Measurements from ENCODE around the gene MGLL.

MGLL gene

DNA sequence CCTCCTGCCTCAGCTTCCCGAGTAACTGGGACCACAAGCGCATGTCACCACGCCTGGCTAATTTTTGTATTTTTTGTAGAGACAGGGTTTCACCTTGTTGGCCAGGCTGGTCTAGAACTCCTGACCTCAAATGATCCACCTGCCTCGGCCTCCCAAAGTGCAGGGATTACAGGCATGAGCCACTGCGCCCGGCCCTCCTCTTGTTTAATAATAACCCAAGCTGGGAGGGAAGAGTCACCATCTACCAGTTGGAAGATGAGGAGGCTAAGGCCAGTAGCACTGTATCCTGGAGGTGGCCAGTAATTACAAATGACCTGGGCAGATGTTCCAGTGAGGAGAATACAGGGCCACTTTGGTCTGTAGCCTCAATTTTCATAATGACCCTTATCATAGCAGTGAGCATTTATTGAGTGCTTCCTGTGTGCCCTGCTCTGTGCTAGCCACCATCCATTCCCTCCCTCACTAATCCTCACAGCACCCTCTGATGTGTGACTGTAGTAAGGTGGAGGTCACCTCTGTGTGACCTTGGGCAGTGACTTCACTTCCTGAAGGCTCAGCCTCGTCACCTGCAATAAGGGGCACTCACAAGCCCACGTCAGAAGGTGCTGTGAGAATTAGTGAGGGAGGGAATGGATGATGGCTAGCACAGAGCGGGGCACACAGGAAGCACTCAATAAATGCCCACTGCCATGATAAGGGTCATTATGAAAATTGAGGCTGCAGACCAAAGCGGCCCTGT lies 85.3 kb downstream of the MGLL start:
- DNase-seq = no peak

DNA sequence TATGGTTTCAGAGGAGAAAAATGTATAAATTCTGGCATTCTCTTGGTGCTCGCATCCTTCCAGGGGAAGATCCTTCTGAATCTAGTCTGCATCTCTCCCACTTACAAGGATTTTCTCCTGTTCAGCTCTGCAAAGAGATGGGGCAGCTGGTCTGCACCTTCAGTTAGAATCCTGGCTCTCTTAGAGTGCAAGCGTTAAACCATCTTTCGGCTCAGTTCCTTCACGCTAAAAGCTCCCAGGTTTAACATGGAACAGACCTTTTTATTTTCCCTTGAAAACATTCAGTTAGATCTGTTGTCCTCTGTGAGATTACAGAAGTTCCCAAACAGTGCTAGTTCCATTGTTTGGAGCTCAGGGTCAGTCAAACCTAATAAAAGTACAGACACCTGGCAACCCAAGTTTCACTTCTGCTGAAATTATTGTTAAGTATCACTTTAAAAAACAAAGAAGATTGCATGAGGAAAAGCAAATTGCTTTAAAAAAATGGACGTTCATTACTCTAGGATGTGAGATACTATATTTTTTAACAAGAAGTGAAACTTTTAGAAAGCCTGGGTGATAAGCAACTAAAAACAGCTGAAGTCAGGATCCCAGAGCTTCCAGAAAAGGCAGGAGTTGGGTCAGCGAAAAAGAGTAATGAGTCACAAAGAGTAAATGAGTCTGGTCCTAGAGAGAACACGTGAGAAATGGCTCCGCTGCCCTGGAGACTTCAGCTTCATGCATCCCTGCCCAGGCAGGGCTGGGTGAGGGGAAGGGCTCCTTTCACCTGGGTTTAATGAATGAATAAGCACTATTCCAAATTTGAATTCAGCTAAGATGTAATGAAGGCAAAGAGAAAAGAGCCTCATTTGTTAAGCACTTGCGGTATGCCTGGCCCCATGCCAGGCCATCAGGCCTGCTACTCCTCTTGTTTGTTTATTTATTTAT lies 86.3 kb downstream of the MGLL start:
- no peak for DNase-seq

DNA sequence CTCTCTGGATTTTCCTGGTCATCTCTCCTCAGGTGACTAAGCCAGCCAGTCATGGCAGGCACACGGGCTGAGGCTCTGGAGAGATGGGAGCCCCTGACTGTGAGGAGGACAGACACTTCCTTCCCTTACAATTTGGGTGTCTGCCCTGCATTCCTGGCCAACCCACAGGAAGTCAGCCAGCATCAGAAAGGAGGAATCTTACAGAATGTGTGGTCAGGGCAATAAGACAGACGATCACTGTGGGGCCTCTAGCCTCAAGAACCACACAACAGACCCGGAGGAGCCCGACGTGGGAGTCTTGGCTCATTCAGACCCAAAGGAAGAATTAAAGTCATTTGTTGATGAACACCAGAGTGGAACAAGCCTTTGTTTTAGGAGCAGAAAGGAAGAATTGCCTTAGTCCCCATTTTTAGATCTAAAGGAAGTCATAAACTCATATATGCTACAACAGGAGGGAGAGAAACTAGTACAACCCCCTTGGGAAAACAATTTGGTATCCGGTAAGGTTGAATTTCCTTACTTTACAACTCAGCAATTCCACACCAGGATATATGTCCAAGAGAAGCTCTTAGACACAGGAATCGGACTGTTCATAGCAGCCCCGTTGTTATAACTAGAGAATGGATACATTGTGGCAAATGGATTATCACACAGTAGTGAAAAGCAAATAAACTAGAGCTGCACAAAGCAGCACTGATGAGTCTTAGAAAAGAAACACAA lies 87.4 kb downstream of the MGLL start:
- no peak for DNase-seq

DNA sequence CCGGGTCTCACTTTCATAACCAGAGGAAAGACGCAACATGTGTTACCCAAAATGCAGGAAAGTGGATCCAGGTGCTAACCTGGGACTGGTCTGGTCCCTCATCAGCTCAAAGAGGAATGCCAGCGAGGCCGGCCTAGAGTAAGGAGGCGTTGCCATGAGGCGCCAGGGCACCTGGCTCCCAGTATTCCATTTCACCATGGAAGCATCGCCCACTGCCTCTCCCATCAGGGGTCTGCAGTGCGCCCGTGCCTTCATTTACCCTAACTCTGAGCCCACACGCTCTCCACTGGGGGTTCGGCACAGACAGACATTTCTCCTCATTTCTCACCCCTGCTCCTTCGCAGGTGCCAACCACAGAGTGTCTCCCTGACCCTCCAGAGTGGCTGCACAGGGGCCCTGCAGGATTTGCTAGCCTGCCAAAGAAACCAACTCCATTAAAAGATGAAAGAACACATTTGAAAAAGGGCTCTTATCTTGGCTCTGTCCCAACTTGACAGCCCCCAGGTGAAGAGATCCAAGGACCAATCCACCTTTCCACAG lies 88.1 kb downstream of the MGLL start:
- no peak for DNase-seq

DNA sequence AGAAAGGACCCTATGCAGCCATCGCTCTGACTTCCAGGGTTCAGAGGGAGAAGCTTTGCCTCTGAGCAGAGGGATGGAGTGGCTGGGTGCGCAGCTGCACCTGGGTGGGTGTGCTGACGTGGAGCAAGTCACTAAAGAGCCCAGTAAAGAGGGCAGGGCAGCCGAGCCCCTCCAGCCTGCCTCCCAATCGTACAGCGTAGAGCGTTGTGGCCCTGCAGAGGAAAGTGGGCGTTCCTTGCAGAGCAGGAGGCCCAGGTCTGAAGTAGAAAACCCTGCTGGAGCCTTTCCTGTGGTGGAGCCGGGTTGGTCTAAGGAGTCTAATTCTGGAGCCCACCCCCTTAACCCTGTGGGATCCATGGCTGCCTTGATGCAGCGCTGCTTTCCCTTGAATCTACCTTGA lies 88.5 kb downstream of the MGLL start:
- no peak for DNase-seq

DNA sequence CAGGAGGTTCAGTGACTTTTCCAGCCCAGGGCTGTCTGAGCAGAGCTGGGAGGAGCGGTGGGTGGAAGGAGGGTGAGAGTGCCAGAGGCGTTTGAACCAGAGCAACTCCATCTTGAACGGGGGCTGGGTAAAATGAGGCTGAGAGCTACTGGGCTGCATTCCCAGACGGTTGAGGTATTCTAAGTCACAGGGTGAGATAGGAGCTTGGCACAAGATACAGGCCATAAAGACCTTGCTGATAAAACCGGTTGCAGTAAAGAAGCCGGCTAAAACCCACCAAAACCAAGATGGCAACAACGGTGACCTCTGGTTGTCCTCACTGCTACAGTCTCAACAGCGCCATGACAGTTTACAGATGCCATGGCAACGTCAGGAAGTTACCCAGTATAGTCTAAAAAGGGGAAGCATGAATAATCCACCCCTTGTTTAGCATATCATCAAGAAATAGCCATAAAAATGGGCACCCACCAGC lies 89.4 kb downstream of the MGLL start:
- no peak for DNase-seq

DNA sequence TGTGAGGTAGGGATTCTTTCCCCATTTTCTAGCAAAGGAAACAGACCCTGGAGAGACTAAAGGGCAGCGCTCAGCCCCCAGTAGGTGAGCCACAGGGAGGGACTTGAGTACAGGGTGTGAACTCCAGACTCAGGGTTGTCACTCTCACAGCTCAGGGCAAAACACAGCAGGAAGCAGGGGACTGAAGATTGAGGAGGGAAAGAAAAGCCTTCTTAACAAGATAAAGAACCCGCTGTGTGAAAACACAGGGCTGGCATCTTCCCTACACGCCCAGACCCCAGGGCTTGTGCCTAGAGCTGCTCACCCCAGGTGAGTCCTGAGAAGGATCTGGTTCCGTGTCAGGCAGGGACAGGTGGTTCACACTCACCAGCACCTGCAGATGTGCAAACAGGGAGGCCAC lies 90.0 kb downstream of the MGLL start:
- DNase-seq = no peak

DNA sequence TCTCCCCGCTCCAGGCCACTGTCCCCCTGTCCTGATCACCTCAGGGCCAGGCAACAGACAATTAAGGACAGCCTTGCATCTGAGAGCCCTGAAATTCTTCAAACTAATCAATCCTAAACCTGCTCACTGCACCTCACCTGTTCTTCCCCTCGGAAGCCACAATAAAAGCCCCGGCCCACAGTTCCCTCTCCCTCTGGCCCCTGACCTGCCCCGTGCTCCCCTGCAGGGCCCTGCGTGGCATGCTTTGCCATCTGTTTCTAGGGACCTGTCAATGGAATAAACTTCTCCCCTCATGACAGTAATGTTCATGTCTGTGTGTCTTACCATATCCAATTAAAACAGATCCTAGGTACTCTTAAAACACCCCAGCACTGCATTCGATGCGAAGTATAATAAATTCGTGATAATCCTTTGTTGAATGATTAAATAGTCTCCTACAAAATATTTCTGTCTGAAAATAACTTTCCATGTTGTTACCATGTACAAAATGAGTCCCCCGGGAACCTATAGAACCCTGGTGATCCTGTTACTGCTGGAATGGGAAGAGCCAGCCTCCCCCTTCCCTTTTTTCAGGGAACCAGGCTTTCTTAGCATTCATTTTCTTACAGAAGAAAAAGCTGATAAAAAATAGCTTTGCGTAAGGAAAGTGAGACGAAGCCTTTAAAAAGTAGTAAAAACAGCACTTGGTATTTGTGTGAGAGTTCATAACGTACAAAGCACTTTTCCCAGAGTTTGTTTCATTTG lies 90.6 kb downstream of the MGLL start:
- DNase-seq = no peak

DNA sequence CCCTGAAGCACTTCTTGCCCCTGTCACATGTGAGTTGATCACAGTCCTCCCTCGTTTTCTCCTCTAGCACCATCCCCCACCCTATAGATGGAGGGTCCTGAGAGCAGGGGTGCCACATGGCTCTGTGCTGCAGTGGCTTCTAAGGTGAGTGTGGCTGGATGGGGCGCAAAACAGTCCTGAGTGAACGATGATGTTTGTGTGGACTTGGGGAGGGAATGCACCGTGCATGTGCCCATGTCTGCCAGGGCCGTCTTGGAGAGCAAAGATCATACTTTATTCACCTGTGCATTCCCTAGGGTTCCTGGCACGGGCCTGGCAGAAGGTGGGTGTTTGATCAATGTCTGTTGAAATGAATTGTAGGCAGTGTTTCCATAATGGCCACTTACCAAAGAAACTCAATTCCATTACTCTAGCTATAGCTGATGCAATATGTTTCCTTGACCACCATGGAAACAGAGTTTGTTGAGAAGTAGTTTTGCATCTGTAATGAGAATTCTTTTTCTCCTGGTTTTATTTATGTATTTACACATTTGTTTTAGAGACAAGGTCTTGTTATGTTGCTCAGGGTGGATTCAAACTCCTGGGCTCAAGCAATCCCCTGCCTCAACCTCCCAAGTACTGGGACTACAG lies 91.5 kb downstream of the MGLL start:
- no peak for DNase-seq

DNA sequence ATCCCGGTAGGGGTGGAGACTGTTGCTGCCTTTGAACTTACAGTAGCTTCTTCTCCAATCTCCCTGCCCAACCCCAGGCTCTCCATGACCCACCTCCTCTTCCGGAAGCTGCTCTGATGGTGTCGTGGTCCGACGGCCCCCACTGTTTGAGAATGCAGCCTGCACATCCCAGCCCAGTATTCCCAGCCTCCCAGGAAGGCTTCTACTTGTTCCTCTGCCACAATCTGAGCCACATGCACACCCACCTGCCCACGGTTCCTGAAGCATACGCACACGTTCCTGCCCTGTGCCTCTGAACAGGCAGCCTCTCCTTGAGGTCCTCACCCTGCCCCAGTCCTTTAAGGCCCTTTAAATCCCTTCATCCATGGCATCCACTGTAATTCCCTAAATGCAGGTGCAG lies 92.1 kb downstream of the MGLL start:
- DNase-seq = no peak

DNA sequence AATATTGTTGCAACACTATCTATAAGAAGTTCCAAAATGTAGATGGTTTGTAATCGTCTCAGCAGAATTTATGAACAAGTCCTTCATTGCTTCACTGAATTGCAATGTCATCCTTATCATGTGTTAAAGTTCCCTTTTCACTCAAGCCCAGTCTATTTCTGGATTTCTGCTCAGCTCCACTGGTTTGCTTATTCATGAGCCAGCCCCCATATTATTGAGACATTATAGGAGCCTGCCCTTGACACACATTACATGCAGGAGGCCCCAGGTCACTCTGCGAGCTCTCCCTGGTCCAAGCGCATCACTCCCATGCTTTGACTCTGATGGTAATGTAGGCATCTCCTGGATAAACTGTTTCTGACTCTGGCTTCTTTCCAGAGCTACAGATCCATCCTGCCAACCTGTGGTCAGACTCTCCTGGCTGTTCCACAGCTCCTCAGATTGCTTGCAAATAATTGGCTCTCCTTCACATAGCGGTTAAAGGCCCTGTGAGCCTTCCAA lies 92.7 kb downstream of the MGLL start:
- no peak for DNase-seq

DNA sequence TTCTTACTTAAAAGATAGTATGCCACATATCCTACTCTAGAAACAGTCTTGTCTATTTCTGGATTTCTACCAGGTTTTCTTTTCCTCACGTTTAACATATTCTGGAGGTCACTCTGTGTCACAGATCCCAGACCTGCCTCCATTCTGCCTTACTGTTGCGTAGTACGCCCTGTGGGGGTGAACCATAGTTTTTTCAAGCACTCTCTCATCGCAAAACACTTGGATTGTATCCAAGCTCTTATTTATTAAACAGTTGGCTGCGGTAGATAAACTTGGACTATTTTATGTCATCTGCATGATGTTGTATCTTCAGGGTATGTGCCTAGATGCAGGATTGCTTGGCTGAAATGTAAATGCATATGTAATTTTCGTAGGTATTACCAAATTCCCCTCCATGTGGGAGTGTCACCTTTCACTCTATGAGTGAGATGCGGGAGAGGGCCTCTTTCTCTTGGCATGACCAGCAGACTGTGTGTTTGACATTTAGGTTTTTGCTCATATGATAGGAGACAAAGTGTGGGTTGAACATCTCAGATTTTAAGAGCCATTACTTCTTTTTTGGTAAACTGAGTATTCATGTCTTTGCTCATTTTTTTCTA lies 93.8 kb downstream of the MGLL start:
- no peak for DNase-seq

DNA sequence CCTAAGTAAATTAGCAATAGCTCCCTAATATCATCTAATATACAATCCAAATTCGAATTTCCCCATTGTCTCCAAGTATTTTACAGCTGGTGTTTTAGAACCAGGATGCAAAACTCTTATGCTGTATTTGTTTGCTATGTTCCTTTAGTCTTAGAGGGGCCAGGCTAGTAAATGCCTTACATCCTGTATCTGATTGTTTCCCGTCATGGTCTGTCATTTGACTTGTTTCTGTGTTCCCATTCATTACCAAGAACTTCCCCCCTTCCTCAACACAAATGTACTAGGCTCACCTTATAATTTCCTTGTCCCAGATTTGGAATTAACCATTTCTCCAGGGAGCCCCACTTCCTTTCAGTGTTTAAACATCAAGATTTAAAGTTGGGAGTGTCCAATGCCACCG lies 95.4 kb downstream of the MGLL start:
- DNase-seq = no peak

DNA sequence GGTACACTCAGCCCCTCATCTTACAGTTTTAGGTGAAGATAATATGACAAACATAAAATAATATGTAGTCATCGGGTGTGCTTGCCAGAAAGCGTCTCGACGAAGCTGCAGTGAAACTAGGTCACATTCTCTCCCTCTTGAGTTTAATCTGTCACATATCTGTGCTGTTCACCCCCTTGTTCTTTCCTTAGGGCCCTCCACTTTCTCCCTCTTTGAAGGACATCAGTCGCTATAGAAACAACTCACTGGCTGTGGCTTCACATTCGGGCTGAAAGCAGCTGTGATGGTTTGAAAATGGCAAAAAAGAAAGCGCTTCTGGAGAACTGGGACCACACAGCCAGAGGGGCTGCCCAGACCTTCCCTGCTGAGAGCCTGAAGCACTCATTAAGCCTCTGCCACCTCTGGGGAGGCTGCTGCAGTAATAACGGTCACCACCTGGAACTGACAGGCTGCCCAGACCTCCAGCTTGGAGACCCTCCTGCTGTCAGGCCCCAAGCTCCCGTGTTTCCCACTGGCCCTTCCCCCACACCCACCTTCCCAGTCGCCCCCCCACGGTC lies 99.2 kb downstream of the MGLL start:
- no peak for DNase-seq

DNA sequence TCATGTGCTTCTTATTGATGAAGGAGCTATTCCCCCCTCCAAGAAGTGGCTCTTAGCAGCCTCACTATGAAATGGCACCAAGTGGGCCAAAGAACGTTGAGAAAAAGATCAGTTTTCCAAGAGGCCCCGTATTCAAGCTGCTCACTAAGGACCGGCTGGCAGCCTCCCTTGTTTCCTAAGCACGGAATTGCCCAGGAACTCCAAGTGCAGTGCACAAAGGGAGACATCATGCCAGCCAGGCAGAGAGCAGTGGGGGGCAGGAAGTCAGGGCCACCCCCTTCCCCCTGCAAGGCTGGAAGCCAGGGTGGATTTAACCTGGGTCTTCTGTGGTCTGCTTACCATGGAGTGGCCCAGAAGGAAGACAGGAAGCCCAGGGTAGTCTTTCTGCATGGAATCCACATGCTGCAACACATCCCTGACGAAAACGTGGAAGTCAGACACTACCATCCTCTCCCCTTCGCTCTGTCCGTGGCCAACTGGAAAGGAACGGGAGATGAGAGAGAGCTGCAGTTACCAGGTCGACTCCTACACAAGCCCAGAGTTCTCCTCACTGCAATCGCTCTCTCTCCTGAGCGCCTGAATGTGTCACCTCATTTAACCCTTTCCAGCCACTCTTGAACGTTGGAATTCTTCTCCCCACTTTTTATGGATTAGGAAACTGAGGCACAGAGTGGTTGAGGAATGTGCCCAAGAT lies 100.1 kb downstream of the MGLL start:
- no peak for DNase-seq

DNA sequence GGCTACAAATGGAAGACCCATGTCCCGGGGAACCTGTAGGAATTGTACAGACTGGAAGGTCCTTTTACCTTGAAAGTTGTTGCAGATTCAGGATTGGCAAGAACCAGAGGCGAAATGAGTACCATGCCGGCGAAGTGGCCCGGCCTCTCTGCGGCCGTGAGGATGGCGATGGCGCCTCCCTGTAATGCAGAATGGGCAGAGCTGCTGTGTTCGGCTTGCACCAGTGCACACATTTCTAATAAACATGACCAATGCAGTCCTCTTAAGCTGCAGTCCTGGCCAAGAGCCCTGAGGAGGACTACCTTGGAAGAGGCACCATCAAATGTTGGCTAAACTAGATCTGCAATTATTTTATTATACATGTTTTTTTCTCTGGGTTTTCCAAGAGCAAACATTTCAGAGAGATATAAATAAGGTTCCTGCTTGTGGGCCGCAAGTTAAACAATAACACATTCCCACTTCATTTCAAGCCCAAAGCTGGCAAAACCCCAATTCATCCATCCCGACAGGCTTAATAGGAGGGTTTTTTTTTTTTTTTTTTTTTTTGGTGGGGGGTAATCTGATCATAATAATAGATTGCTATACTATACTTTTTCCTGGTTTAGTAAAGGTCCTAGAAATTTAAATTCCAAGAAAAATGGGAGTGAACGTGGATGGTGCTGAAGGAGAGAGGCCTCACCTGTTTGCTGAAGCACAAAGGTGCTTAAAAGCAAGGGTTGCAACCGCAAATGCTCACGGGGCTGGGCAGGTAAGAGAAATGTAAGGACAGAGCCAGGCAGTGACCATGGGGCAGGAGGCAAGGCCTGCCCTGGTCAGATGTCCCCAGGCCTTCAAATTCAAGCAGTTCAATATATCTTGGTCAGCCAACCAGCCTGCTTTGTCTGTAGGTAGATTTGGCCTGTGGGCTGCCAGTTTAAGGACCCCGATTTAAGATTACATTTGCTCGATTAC lies 101.1 kb downstream of the MGLL start:
- DNase-seq = no peak

DNA sequence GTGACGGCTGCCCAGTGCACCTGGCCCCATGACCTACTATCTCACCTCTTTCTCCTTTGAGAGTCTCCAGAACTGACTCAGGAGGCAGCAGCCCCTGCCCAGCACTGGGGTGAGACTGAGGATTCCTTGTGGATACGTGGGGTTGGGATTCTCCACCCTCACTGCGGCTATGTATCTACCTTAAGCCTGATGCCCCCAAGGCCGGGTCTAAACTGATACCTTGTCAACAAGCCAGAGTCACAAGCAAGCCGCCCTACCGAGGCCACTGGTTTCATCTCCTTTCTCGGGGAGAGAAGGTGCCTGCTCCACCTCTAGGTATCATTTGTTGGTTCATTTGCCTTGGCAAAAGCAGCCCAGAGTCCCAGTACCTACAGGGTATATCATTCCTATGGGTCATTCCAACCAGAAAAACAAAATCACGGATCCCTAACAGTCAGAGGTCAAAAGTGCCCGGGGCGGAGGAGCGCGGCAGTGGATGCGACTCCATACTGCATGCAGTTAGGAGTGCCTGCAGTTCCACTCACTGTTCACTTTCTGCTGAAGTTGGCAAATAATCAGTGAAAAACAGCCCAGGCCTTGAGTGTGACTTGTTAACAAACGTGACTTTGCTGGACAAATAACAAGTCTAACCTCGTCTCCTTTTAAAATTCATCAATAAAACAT lies 102.0 kb downstream of the MGLL start:
- DNase-seq = no peak

DNA sequence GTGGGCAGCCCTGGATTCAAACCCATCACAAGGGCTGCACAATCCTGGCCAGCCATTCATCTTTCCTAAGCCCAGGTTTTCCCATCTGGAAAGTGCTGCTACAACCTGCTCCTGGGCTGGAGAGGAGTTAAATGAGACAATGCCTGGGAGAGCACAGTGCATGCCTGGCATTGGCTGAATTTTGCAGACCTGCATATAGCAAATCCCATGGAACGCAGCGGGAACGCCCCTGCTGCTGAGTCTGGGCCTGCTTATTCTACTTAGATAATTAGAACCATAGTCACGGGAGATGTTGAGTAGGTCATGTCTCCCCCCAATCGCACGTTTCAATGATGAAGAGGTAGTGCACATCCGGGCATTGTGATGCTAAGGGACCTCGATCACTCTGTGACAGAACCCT lies 102.9 kb downstream of the MGLL start:
- no peak for DNase-seq

DNA sequence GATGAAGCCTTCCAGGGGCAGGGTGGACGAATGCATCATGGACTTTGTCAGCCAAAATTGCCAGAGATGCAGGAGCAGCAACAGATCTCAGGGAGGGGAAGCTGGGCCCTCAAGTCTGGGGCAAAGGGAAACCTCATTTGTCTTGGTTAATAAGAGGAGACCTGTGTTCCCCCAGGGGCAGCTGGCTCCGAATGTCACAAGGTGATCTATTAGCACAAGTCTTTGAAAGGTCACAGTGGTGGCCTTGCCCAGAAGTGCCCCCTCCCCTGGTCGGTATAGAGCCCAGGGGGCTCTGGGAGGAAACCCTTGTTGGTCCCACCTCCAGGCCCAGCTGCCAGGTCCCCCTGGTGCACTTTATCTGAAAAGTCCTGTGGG lies 103.4 kb downstream of the MGLL start:
- DNase-seq = no peak

All from activated T-cell treated with anti-CD3 and anti-CD28 coated beads, Interleukin-2, amount 50 U/mL, for 1 hour (primary cell).